KMS-11 (cell line): ENCODE measurements around the gene HTRA3.

Experiments used
- H2AFZ ChIP-seq: fragments of 200-600 bp; sonication (generic); 2 replicates; pipeline ENCODE4 v1.6.1; 2016; ENCODE audit warnings: antibody characterized with exemption, mixed run types, low read depth
- H3K27ac ChIP-seq: fragments of 200-600 bp; sonication (generic); 2 replicates; pipeline ENCODE4 v1.6.1; 2016; ENCODE audit warnings: mild to moderate bottlenecking, mixed run types
- H3K27me3 ChIP-seq: fragments of 200-600 bp; sonication (generic); 2 replicates; pipeline ENCODE4 v1.6.1; 2017; ENCODE audit warnings: mild to moderate bottlenecking, low read depth, mixed run types, moderate library complexity; ENCODE audit not compliant: insufficient read depth
- H3K36me3 ChIP-seq: fragments of 200-600 bp; sonication (generic); 2 replicates; pipeline ENCODE4 v1.6.1; 2017; ENCODE audit warnings: mild to moderate bottlenecking, mixed run types; ENCODE audit not compliant: insufficient read depth
- H3K4me1 ChIP-seq: fragments of 200-600 bp; sonication (generic); 2 replicates; pipeline ENCODE4 v1.6.1; 2016; ENCODE audit warnings: mild to moderate bottlenecking, low read depth, mixed run types; ENCODE audit not compliant: poor library complexity, severe bottlenecking
- H3K4me2 ChIP-seq: fragments of 200-600 bp; sonication (generic); 2 replicates; pipeline ENCODE4 v1.7.0; 2016; ENCODE audit warnings: mild to moderate bottlenecking, mixed run types
- H3K4me3 ChIP-seq: fragments of 200-600 bp; sonication (generic); IDR thresholded peaks from 2 replicates; pipeline ENCODE4 v1.6.1; 2017; ENCODE audit warnings: low read depth, low read length, mixed read lengths; ENCODE audit not compliant: insufficient read depth
- H3K79me2 ChIP-seq: fragments of 200-600 bp; sonication (generic); 2 replicates; pipeline ENCODE4 v1.6.1; 2016; ENCODE audit warnings: low read depth, mixed run types; ENCODE audit not compliant: insufficient read depth
- H3K9ac ChIP-seq: fragments of 200-600 bp; sonication (generic); 2 replicates; pipeline ENCODE4 v1.6.1; 2016; ENCODE audit warnings: mild to moderate bottlenecking, mixed run types
- H4K20me1 ChIP-seq: fragments of 200-600 bp; sonication (generic); 2 replicates; pipeline ENCODE4 v1.6.1; 2016; ENCODE audit warnings: mild to moderate bottlenecking, mixed run types; ENCODE audit not compliant: insufficient read depth
- CTCF ChIP-seq: fragments of 200-600 bp; sonication (generic); conservative IDR thresholded peaks from 2 replicates; pipeline ENCODE4 v1.6.1; 2017; ENCODE audit warnings: low read depth, mild to moderate bottlenecking, antibody characterized with exemption, low read length, moderate library complexity, mixed read lengths

The HTRA3 gene

GRCh38 chr4:8303081-8303480 lies 33.5 kb downstream of the HTRA3 start:
- H2AFZ ChIP-seq = no peak overlapping the region
- H3K27me3 ChIP-seq = no peaks in the 10 kb centered on the region
- no peaks in the 10 kb centered on the region for H4K20me1 ChIP-seq
- TF ChIP-seq CTCF = no peak
- H3K4me3 ChIP-seq = no peak overlapping the region
- H3K27ac ChIP-seq = no peak overlapping the region
- H3K9ac ChIP-seq = no peak overlapping the region
- no peaks in the 10 kb centered on the region for H3K4me1 ChIP-seq
- H3K79me2 ChIP-seq = no peaks in the 10 kb centered on the region
- no peak overlapping the region for H3K4me2 ChIP-seq
- no peaks in the 10 kb centered on the region for H3K36me3 ChIP-seq

GRCh38 chr4:8303485-8304281 lies 34.1 kb downstream of the HTRA3 start:
- TF ChIP-seq CTCF = no peak
- Histone ChIP-seq H4K20me1 (no peaks in the 10 kb centered on the region), H3K4me3 (no peak overlapping the region), H3K9ac (no peak overlapping the region), H3K36me3 (no peaks in the 10 kb centered on the region), H3K4me2 (no peak overlapping the region), H3K27ac (no peak overlapping the region), H3K27me3 (no peaks in the 10 kb centered on the region), H2AFZ (no peak overlapping the region), H3K79me2 (no peaks in the 10 kb centered on the region), H3K4me1 (no peaks in the 10 kb centered on the region)

GRCh38 chr4:8304827-8305695 lies 35.5 kb downstream of the HTRA3 start:
- H3K4me2 ChIP-seq = no peak overlapping the region
- H3K79me2 ChIP-seq = no peaks in the 10 kb centered on the region
- no peak overlapping the region for H3K27ac ChIP-seq
- H3K27me3 ChIP-seq = no peaks in the 10 kb centered on the region
- H3K9ac ChIP-seq = no peak overlapping the region
- H3K4me1 ChIP-seq = no peaks in the 10 kb centered on the region
- no peak overlapping the region for H3K4me3 ChIP-seq
- H2AFZ ChIP-seq = no peak overlapping the region
- no peak for TF ChIP-seq CTCF
- no peaks in the 10 kb centered on the region for H4K20me1 ChIP-seq
- H3K36me3 ChIP-seq = no peaks in the 10 kb centered on the region

- Histone ChIP-seq H3K4me2 (no peak overlapping the region), H3K4me1 (no peaks in the 10 kb centered on the region), H2AFZ (no peak overlapping the region), H3K9ac (no peak overlapping the region), H3K36me3 (no peaks in the 10 kb centered on the region), H3K27me3 (no peaks in the 10 kb centered on the region), H3K4me3 (no peak overlapping the region), H3K27ac (no peak overlapping the region), H3K79me2 (no peaks in the 10 kb centered on the region), H4K20me1 (no peaks in the 10 kb centered on the region)
- TF ChIP-seq CTCF = no peak
Measured at GRCh38 chr4:8305851-8306471, 36.4 kb downstream of the HTRA3 start.
